RPMI7951 (cell line): Measurements from ENCODE around the gene MRPL40. TPM values are rescaled to one million over a fixed set of nuclear protein-coding genes. Genes with fewer than 3 reads are reported as not detected.
A peak's percentile ranks its signal among the peaks of the same experiment; 100 is the strongest.
"Not testable (repeated sequence)": the region's sequence is repeated elsewhere in the genome, so short reads cannot be mapped to it uniquely, and the experiment has no call there.

Experiments
- DNase-seq: peaks from one replicate; pipeline ENCODE4 v3.0.0-alpha.2; 2012; ENCODE audit warnings: low read depth
- total RNA-seq: library from RNA; depleted of rRNA; stranded (reverse); fragments of >200 nt; shearing (Covaris generic); gene quantifications from 2 replicates; pipeline ENCODE4 v1.2.3, GENCODE V29; 2014

MRPL40 gene
- total RNA-seq, 1 experiment from 2014 or later = 58.9 TPM

DNA sequence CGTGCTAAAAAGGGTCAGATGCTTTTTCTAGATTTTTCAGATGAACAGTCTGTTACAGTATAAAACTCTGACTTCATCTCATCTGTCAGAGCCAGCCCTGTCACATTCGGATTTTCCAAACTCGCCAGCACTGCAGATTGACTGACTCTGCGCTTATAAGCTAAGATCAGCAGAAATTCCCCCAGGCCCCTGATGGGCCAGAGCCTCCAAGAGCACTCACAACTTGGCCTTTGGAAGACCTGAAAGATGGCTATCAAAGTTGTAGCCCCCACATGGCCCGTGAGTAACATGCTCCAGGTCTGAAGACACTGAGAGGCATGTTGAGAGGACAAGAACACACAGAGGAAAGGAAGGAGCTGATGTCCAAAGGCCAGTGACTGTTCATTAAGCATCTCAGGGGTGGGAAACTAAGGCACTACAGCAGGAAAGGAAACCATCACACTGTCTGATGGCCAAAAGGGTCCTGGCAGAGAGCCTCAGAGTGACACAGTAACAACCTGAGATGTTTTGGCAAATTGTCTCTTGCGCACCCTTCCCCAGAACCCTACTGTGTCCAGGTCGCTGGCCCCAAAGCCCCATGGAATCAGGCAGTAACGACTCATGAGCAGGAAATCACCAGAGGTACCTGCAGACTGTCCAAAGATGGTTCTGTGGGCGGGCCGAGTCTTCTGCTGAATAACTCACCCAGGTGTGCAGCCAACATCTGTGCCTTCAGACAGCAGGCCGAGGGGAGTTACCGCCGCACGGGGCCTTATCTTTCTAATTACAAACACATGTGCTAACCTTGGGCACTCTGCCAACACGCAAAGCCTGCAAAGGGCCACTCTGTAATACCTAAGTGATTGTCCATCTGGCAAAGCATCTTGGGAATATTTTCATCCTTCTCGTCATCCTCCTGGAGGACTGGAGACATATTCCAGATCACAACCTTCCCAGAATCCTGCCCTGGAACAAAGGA lies 24.4 kb upstream of the MRPL40 start:
- DNase-seq = peak; percentile 21

DNA sequence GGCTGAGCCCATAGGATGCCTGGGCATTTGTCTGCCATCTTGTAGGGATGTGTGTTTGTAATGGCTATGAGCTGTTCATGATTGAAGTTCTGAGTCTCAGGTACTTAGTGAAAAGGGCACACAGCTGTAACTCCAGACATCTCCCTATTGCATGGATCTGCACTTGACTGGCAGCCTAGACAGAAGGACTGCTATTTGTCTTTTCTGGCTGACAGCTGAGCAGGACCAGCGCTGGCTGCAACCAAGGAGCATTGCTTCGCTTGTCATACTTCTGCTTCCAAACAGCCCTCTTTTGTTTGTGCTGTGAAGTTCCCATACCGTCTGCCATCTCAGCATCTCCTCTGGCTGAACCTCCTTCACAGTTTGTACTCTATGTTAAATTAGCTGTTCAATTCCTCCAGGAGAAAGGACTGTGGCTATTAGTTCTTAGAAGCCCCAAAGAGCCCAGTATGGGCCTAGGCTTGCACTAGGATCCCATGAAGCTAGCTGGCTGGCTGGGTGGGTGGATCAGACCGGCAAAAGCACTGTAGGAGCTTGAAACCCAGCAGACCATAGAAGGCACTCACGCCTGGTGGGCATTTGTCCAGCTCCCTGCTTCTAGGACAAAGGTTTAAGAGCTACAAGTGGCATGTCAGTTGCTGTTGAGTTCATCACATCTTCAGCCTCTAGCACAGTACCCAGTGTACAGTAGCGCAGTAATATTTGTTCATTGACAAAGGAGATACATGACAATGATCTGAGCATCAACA lies 21.2 kb upstream of the MRPL40 start:
- no peak for DNase-seq

DNA sequence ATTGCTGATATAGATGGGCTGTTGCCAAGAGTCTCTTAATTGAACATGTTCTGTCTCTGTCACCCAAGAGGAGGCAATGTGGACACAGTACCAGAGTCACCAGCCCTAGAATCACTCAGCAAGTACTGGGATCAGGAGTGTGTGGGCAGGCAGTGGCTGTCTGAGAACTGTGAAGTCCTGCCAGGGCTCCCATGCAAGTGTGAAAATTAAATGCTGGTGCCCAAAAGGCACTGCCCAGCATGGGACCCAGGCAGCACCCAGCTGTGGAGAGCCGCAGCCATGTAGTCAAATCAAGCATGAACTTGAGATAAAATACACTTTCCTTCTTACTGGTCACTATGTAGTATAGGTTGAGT lies 20.7 kb upstream of the MRPL40 start:
- no peak for DNase-seq

DNA sequence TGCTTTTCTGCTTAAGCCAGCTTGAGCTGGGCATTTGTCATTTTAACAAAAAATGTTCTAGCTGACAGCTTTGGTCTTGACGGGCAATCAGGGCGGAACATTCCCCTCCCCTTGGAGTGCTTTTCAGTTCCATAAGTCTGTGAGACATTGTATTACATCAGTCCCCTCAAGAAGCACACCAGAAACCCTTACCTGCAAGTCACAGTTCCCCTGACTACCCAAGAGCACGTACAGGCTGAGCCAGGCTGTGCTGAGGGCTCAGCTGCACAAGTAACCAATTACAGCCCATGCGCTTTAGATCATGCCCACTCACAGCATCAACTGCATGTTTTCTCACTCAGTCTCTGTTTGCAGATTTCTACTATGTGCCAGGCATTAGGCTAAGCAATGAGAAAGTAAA lies 19.9 kb upstream of the MRPL40 start:
- no peak for DNase-seq

DNA sequence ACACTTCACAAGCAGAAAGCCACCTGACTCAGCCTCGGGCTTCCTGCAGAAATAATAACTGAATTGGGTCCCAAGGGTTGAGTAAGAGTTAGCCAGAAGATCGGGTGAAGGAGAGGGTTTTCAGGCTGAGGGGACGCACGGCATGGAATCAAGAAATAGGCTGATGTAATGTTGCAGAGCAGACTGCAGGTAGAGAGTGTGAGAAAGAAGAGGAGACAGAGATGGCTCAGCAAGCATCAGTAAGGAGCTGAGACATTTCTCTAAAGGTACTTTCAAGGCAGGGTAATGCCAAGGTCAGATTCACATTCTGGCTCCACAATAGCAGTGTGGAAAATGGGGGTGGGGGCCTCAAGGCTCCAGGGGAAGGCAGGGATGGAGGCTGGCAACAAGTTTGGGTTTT lies 19.4 kb upstream of the MRPL40 start:
- DNase-seq = no peak

DNA sequence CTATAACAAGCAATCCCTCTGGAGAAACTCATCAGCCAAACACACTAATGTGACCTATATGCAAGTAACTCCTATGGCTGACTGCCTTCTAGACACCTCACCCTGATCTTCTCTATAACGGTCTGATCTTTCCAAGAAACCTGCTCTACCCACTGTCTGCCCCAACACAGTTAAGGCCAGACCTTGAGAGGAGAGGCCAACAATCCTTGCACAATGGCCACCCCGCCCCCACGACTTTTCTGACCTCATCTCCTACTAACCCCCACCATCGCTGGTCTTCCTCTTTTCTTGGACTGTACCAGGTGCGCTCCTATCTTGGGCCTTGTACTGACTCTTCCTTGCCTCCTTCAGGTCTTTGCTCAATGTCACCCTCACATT lies 13.3 kb upstream of the MRPL40 start:
- no peak for DNase-seq

DNA sequence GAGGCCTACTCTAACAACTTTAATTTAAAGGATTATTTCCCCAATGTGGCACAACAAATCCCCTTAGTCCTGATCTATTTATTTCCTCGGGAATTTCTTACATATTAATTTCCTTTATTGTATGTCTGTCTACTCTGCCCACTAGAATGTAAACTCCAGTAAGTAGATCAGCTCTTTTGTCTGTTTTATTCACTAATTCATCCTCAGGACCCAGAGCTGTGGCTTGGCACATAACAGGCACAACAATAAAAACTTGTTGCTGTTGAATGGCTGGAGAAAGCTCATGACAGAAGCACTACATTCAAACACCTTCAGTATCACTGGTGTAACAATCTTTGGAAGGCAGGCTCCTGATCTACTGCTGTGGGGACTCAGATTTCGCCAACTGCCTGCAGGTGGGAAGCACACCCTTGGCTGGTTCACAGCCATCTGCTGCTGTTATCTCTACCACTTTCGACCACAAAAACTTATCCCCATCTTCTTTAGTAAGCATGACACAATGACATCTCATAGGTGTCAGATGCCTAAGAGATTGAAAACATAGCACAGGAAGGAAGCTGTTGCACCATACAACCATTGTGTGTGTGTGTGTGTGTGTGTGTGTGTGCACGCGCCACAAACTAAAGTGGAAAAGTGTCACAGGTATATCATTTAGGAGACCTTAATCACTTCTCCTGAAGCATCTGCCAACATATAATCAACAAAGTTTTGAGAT lies 12.7 kb upstream of the MRPL40 start:
- DNase-seq = no peak

DNA sequence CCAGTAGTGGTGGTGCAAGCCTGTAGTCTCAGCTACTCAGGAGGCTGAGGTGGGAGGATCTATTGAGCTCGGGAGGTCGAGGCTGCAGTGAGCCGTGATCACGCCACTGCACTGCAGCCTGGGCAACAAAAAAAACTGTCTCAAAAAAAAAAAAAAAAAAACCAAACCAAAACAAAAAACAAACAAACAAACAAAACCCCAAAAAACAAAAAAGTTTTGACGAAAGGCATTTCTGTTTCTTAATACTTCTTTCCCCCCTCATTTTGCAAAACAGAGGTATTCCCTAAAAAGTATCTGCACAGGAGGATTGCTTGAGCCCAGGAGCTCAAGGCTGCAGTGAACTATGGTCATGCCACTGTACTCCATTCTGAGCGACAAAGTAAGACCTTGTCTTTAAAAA lies 12.0 kb upstream of the MRPL40 start:
- no peak for DNase-seq

DNA sequence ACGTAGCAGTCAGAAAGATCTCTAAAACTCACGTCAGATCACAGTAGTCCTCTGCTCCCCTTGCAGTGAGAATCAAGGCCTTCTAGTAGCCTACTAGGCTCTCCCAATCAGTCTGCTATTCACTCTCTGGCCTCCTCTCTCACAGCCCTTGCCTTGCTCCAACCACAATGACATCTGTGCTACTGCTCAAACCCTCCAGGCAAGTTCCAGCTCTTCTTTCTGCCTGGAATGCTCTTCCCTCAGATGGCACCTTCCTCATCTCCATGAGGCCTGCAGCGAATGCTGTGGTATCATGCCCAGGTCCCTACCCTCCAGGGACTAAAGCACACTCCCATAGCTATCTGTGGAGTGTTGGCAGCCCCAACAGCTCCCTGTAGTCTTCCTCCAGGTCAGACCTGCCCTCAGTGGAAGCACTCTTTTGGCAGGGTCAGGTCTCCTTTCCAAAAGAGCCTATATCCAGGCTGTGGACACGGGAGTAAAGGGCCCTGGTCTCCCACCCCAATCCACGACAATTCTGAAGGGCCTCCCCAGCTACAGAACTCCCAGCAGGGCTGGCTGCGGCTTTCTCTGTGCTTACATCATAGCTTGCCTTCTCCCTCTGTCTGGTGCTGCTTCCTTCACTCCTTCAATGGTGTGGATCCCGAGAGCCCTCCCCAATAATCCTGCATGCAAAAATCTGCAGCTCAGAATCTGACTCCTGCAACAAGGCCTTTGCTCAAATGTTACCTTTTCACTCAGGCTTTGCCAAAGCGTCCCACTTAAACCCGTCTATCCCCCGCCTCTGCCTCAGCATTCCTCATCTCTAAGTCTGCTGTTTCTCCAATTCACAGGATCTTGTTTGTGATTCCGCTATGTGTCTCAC lies 9.7 kb upstream of the MRPL40 start:
- DNase-seq = peak; percentile 73

DNA sequence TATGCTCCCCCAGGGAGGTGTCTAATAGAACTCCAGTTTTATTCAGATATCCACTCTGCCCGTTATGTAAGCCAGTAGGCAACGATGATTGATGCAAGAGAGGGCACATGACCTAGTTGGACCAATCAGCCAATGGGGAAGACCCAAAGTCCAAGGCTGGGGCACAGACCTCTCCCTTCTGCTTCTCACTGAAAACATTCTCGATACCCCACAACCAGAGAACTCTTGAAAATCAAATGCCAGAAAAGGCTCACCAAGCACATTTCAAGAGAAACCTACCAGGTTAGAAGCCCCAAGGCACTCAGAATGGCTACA lies 8.2 kb upstream of the MRPL40 start:
- no peak for DNase-seq

DNA sequence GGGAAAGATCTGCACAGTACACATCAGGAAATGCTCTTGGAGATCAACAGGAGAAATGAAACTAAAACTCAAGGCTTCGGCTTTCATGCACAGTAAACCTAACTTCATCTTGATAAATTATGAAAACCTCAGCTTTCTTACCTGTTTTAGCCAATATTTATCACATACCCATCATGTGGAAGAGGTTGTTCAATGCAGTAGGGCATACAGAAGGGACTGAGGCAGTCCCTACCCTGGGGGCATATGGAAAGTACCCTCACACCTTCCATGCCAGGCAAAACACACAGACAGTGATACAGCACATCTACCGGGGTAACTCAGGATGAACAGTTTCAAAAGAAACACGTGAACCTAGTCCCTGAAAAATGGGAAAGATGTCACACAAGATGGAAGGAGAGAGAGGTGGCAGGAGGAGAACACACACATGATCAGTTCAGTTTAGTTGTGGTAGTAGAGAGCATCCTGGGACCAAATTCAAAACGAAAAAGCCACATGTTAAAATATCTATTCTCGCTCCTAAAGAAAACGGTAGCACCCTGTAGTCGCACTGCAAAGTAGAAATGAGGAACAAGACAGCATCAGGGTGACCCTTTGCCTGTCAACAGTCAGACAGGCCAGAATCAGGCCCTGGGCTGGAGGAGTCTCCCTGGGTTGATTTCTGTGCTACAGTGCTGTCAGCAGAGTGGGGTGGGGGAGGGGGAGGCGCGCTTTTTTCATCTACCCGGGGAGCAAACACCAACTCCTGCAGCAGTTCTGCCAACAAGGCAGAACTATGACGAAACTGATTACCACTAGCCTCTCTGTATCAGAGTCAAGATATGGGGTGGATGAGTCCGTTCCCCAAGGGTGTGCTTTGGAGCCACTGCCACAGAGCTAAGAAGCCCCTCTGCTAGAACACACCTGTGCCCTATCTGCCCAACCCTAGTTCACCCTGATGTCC lies 2.1 kb upstream of the MRPL40 start:
- DNase-seq = peak; percentile 47

DNA sequence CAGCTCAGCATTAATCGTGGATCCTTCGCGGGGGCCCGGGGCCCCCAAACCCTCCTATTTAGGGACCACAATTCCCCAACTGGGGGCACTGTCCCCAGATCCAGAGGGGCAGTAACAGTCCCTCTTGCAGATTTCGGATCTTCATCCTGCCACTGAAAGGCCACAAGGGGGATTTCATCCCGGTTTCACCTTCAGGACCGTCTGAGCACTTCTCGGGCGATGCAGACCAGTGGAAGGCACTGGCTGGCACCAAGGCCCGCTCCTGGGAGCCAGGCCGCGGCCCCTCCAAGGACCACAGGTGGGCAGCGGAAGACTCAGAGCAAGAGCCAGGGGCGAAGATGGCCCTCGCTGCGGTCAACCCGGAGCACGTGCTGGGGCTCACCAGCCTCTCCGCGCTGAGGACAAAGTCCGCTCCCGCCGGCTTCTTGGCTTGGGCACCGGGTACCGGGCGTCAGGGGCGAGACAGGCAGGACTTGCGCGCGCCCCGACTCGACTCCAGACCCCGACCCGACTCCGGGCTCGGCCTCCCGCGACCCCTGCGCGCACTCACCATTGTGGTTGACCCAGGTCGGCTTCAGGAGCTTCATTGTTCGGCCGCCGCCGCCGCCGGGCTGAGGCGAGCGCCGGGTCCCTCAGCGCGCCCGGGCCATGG lies 1.3 kb upstream of the MRPL40 start:
- peak; percentile 31 for DNase-seq

DNA sequence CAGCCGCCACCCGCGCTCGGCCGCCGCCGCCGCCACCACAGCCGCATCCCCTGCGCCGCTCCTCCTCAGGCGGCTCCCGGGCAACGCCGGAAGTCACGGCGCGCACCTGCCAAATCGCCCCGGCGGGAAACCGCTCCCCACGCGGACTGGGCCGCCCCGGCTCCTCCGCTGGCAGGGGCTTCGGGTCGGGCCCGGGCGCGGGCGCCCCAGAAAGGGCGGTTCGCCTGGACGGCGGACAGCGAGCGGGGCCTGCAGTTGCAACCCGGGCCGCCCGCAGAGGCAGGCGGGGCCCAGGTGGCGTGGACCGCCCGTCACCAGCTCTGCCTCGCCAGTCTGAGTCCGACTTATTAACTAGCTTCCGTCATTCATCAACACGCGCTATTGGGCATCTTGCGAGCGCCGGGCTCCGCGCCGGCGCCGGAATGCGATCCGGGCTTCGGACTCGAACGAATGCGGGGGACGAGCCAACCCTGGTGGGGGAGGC lies 654 bp upstream of the MRPL40 start, which contains the start of gene HIRA:
HIRA (minus strand) TSS at position 85 of the 484 bp plus-strand sequence. CDS start 257 bp downstream, outside the sequence.
- peak; percentile 71 for DNase-seq

DNA sequence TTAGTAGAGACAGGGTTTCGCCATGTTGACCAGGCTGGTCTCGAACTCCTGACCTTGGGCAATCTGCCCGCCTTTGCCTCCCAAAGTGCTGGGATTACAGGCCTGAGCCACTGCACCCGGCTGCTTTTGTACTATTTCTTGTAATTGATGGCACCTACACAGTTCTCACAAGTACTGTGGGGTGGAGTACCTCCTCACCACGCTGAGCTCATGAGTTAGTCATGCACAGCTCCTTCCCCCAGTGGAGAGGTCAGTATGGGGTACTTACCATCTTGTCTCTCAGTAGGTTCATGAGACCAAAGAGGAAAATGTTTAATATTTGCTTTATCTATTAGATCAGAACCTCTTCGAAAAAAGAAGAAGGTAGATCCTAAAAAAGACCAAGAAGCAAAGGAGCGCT lies 2.1 kb downstream of the MRPL40 start:
- DNase-seq = no peak

DNA sequence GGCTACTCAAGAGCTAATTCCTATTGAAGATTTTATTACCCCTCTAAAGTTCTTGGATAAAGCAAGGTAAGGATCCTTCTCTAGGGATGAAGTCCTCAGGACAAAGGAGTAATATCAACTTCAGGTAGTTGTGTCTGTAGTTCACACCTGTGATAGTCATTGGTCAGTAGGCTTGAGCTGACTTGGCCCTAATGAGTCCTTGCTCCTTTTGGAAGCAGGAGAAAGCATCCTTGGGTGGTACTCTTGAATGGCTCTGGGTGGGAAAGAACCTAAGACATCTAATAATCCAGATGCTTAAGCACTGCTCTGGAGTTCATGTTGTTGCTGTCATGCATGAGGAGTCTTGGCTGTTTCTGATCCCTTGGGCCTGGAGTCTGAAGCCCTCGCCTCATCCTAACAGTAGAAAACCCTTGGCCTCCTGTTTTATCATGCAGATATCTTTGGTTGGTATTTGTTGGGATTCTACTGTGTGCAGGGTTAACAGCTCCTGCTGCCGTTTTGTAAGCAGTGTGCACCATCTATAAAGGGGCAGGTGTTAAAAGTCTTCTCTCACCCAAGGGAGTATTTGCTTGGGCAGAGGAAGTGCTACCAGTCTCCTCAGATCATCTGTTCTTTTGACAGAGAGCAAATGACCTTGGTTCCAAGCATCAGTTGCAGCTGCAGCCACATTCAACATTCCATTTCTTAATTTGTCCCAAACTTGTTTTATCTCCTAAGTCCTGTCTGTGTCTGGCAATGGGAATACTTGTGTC lies 2.7 kb downstream of the MRPL40 start:
- no peak for DNase-seq

DNA sequence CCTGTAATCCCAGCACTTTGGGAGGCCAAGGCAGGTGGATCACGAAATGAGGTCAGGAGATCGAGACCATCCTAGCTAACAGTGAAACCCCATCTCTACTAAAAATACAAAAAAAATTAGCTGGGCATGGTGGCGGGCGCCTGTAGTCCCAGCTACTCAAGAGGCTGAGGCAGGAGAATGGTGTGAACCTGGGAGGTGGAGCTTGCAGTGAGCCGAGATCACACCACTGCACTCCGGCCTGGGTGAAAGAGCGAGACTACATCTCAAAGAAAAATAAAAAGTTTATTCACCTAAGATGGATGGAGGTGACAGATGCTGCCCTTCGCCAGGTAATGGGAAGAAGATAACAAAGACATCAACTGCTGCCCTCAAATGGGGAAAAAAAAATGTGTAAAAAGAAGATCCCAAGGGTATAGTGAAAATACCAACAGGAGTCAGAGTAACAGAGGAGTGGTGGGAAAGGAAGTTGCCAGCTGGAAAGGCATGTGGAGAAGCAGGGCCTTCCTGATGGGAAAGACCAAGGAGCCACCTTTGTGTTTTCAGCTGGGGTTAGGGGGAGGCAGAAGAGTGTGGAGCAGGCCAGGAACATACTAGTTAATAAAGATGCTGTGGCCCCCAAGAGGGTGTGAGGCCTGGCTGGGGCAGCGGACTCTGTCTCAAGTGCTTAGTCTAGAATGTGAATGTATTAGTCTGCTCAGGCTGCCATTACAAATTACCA lies 4.3 kb downstream of the MRPL40 start:
- not testable (repeated sequence) for DNase-seq

DNA sequence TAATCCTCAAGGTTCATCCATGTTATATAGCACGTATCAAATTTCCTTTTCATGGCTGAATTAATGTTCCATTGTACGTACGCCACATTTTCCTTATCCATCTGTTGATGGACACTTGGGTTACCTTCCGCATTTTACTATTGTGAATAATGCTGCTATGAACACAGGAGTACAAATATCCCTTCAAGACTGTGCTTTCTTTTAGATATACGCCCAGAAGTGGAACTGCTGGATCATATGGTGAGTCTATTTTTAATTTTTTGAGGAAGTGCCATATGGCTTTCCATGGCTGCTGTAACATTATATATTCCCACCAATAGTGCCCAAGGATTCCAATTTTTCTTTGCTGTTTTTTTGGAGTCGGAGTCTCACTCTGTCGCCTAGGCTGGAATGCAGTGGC lies 6.0 kb downstream of the MRPL40 start:
- no peak for DNase-seq
